ENCODE results near the gene CD19. TPM values are rescaled to one million over a fixed set of nuclear protein-coding genes. Genes with fewer than 3 reads are reported as not detected.
A peak's percentile ranks its signal among the peaks of the same experiment; 100 is the strongest.

Gene CD19
- total RNA-seq, 2 experiments from 2014 or later: 131 to 139 TPM

DNA sequence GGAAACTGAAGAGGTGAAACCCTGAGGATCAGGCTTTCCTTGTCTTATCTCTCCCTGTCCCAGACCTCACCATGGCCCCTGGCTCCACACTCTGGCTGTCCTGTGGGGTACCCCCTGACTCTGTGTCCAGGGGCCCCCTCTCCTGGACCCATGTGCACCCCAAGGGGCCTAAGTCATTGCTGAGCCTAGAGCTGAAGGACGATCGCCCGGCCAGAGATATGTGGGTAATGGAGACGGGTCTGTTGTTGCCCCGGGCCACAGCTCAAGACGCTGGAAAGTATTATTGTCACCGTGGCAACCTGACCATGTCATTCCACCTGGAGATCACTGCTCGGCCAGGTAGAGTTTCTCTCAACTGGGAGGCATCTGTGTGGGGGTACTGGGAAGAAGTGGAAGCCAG is 1.4 kb downstream of the CD19 start:
- CTCF ChIA-PET (ENCODE audit: unreplicated experiment): interaction anchor here (1.1 to 1.3 kb wide), 2 partner anchors 10 to 12 kb away, joined by 3 to 8 read pairs; no protein-coding TSS in a partner anchor
- no peaks in the 10 kb centered on the region for H4K20me1 ChIP-seq (ENCODE audit: insufficient read depth, low read length)

DNA sequence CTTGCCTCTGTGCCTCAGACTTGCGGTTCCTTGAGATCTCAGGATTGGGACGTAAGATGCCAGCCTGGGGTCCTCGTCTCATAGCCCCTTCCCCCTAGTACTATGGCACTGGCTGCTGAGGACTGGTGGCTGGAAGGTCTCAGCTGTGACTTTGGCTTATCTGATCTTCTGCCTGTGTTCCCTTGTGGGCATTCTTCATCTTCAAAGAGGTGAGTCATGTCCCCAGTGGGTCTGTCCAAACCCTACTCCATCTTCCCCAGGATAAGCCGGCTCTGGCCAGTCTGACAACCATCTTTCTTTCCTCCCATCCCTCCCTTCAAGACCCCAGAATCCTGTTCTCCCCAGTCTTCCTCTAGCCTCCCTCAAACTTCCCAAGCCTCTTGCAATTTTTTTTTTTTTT is 3.6 kb downstream of the CD19 start:
- no peak overlapping the region for H2AFZ ChIP-seq (ENCODE audit: low read length)
- H3K9me2 ChIP-seq (ENCODE audit: insufficient read depth, low read length): no peaks in the 10 kb centered on the region
- CTCF ChIA-PET (ENCODE audit: unreplicated experiment): interaction anchor here (1.5 kb wide), 1 partner anchor 11 kb away, joined by 8 read pairs; no protein-coding TSS in a partner anchor
- intact Hi-C loops (cut with micrococcal nuclease; ENCODE audit: unreplicated experiment): no loop called here
- H3K4me2 ChIP-seq (ENCODE audit: low read length): no peak overlapping the region
- no TSS peak for BruUV-seq (replicated peaks)
- no peak for DNase-seq (ENCODE audit: low spot score)
- peaks cover 23% of the 10 kb centered on the region; the same call in 1 of the 2 replicates for H3K79me2 ChIP-seq (ENCODE audit: insufficient read depth, low read depth, low read length)
- H3K27ac ChIP-seq (ENCODE audit: low read depth, low read length, poor library complexity, severe bottlenecking): peak overlapping the region; percentile 6
- TF ChIP-seq, protein P1, sequence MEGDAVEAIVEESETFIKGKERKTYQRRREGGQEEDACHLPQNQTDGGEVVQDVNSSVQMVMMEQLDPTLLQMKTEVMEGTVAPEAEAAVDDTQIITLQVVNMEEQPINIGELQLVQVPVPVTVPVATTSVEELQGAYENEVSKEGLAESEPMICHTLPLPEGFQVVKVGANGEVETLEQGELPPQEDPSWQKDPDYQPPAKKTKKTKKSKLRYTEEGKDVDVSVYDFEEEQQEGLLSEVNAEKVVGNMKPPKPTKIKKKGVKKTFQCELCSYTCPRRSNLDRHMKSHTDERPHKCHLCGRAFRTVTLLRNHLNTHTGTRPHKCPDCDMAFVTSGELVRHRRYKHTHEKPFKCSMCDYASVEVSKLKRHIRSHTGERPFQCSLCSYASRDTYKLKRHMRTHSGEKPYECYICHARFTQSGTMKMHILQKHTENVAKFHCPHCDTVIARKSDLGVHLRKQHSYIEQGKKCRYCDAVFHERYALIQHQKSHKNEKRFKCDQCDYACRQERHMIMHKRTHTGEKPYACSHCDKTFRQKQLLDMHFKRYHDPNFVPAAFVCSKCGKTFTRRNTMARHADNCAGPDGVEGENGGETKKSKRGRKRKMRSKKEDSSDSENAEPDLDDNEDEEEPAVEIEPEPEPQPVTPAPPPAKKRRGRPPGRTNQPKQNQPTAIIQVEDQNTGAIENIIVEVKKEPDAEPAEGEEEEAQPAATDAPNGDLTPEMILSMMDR (conservative IDR thresholded peaks at IDR 0.05; ENCODE audit: low read length): no peak
- TF ChIP-seq EZH2phosphoT487 (IDR thresholded peaks at IDR 0.05; ENCODE audit: borderline replicate concordance, low read depth, low read length): no peak
- no peaks in the 10 kb centered on the region for H4K20me1 ChIP-seq (ENCODE audit: insufficient read depth, low read length)
- no peaks in the 10 kb centered on the region for H3K9me3 ChIP-seq (ENCODE audit: low read length)
- H3K4me3 ChIP-seq (ENCODE audit: low read depth, low read length, poor library complexity, severe bottlenecking): no peak overlapping the region
- peaks cover 52% of the 10 kb centered on the region for H3K4me1 ChIP-seq (ENCODE audit: insufficient read depth, low read length, poor library complexity, severe bottlenecking)
- H3K36me3 ChIP-seq (ENCODE audit: insufficient read depth, low read length): peaks cover 63% of the 10 kb centered on the region
- POLR2A ChIA-PET: no interaction called here

More for the DNA sequence above, 1.4 kb downstream of the CD19 start:
- Histone ChIP-seq H3K36me3 (ENCODE audit: insufficient read depth, low read length) (peaks cover 46% of the 10 kb centered on the region), H3K79me2 (ENCODE audit: insufficient read depth, low read depth, low read length) (peaks cover 23% of the 10 kb centered on the region; the same call in 1 of the 2 replicates), H3K4me1 (ENCODE audit: insufficient read depth, low read length, poor library complexity, severe bottlenecking) (peaks cover 74% of the 10 kb centered on the region), H2AFZ (ENCODE audit: low read length) (peak overlapping the region; percentile 0; the same call in 1 of the 2 replicates), H3K4me2 (ENCODE audit: low read length) (peak overlapping the region; percentile 86), H3K9me2 (ENCODE audit: insufficient read depth, low read length) (no peaks in the 10 kb centered on the region), H3K4me3 (ENCODE audit: low read depth, low read length, poor library complexity, severe bottlenecking) (peak overlapping the region; percentile 78), H3K27ac (ENCODE audit: low read depth, low read length, poor library complexity, severe bottlenecking) (peak overlapping the region; percentile 99), H3K9me3 (ENCODE audit: low read length) (no peaks in the 10 kb centered on the region)
- intact Hi-C loops (cut with micrococcal nuclease; ENCODE audit: unreplicated experiment): no loop called here
- DNase-seq (ENCODE audit: low spot score): no peak
- no TSS peak for BruUV-seq (replicated peaks)
- POLR2A ChIA-PET: interaction anchor here (0.6 to 2.9 kb wide), 10 partner anchors 10 to 194 kb away, joined by 3 to 37 read pairs (median 7); no protein-coding TSS in a partner anchor
- TF ChIP-seq, protein P1 (conservative IDR thresholded peaks at IDR 0.05; ENCODE audit: low read length): no peak
- no peak for TF ChIP-seq EZH2phosphoT487 (IDR thresholded peaks at IDR 0.05; ENCODE audit: borderline replicate concordance, low read depth, low read length)
